HepG2 (cell line): ENCODE data around the gene MTSS2. TPM values are rescaled to one million over a fixed set of nuclear protein-coding genes. Genes with fewer than 3 reads are reported as not detected.

Source experiments
- ARID3A ChIP-seq: IDR thresholded peaks from 2 replicates; pipeline ENCODE4 v1.6.1; 2012; ENCODE audit warnings: low read depth, low read length, improper control_type of control experiment
- BRF2 ChIP-seq: sonication (generic); formaldehyde crosslinking; IDR thresholded peaks from 2 replicates; pipeline ENCODE4 v1.8.1; 2022; ENCODE audit warnings: mild to moderate bottlenecking, missing genetic modification reagents
- CBX2 ChIP-seq, 2 experiments: fragments of 200-600 bp in 1 of 2; sonication (generic); formaldehyde crosslinking in 1 of 2; IDR thresholded peaks; 2 replicates each; pipeline versions ENCODE4 v1.7.0 to v1.8.1; 2018 to 2022; ENCODE audit warnings: low read depth in 2 of 2, low read length in 1 of 2, mild to moderate bottlenecking in 1 of 2, missing genetic modification reagents in 1 of 2
- CCDC6 ChIP-seq: sonication (generic); formaldehyde crosslinking; IDR thresholded peaks from 2 replicates; pipeline ENCODE4 v1.8.1; 2022; ENCODE audit warnings: mild to moderate bottlenecking, missing genetic modification reagents, moderate library complexity
- CHD2 ChIP-seq: IDR thresholded peaks from 2 replicates; pipeline ENCODE4 v1.6.1; 2011; ENCODE audit warnings: low read depth, low read length, improper control_type of control experiment
- DNMT3B ChIP-seq: conservative IDR thresholded peaks from 2 replicates; pipeline ENCODE4 v1.6.1; 2016; ENCODE audit warnings: missing biosample characterization, control low read depth
- ELK4 ChIP-seq: sonication (generic); formaldehyde crosslinking; IDR thresholded peaks from 2 replicates; pipeline ENCODE4 v1.9.0; 2021; ENCODE audit warnings: missing genetic modification reagents, borderline replicate concordance
- FOXC1 ChIP-seq: sonication (generic); formaldehyde crosslinking; IDR thresholded peaks from 2 replicates; pipeline ENCODE4 v1.8.0; 2022; ENCODE audit warnings: mild to moderate bottlenecking, missing genetic modification reagents, borderline replicate concordance
- KAT7 ChIP-seq: IDR thresholded peaks from 2 replicates; pipeline ENCODE4 v1.6.1; 2018; ENCODE audit warnings: borderline replicate concordance, missing compliant biosample characterization
- SMAD1 ChIP-seq: sonication (generic); formaldehyde crosslinking; IDR thresholded peaks from 2 replicates; pipeline ENCODE4 v1.4.0; 2020; ENCODE audit warnings: missing genetic modification reagents, low read depth, mild to moderate bottlenecking, borderline replicate concordance
- STAG1 ChIP-seq: sonication (generic); formaldehyde crosslinking; IDR thresholded peaks from 2 replicates; pipeline ENCODE4 v1.4.0; 2020; ENCODE audit warnings: missing genetic modification reagents
- ZNF101 ChIP-seq: sonication (generic); formaldehyde crosslinking; IDR thresholded peaks from 2 replicates; pipeline ENCODE4 v1.4.0; 2020; ENCODE audit warnings: mild to moderate bottlenecking, low read depth, missing genetic modification reagents, borderline replicate concordance
- ZNF280D ChIP-seq: sonication (generic); formaldehyde crosslinking; IDR thresholded peaks from 2 replicates; pipeline ENCODE4 v1.5.1; 2020; ENCODE audit warnings: mild to moderate bottlenecking, missing genetic modification reagents
- ZNF550 ChIP-seq: sonication (generic); formaldehyde crosslinking; IDR thresholded peaks from 2 replicates; pipeline ENCODE4 v1.4.0; 2020; ENCODE audit warnings: mild to moderate bottlenecking, missing genetic modification reagents, borderline replicate concordance
- ZNF639 ChIP-seq: conservative IDR thresholded peaks from 2 replicates; pipeline ENCODE4 v1.6.1; 2018; ENCODE audit warnings: missing genetic modification reagents
- ZNF800 ChIP-seq: sonication (generic); formaldehyde crosslinking; IDR thresholded peaks from 2 replicates; pipeline ENCODE4 v1.4.0; 2020; ENCODE audit warnings: missing genetic modification reagents
- polyA plus RNA-seq, 8 experiments: library from polyadenylated mRNA; depleted of rRNA in 3 of 8; stranded (reverse) in 7 of 8; unstranded in 1 of 8; fragments of >200 nt; fragmentation: Illumina TruSeq in 4 of 8; extraction: Trizol in 4 of 8; gene quantifications; 2 replicates each; pipeline versions ENCODE4 v1.2.1 to v1.2.3, GENCODE V29; 2011 to 2016; ENCODE audit warnings: low read depth in 4 of 8, missing spikeins in 1 of 8, mixed read lengths in 1 of 8; ENCODE audit not compliant: insufficient read depth in 1 of 8
- total RNA-seq, 5 experiments: library from RNA; depleted of rRNA; stranded (reverse); fragments of >200 nt; fragmentation: Illumina TruSeq; extraction: Trizol; gene quantifications; 2 replicates each; pipeline ENCODE4 v1.2.3, GENCODE V29; 2016; ENCODE audit warnings: low read depth in 1 of 5

MTSS2 gene
- total and polyA plus RNA-seq, 2 of the 13 experiments (the other 11 are each of a cell fraction or from before 2014, with no cell fraction given), result 132 to 242 TPM

GRCh38 chr16:70724146-70725023, 38.5 kb upstream of the MTSS2 start (continued):
- TF ChIP-seq SMAD1 (CRISPR knock-in tag), result 0 out of 2 replicates have a peak, but pooled peaks have one; percentile 59
- no peak; the same call in 1 of the 2 replicates for TF ChIP-seq STAG1
- TF ChIP-seq ZNF639 (CRISPR knock-in tag), result no peak; the same call in 1 of the 2 replicates
- peak; percentile 90 for TF ChIP-seq ARID3A
- no peak for TF ChIP-seq DNMT3B (CRISPR knock-in tag)
- no peak for TF ChIP-seq ZNF550 (CRISPR knock-in tag)
- peak; percentile 84 for TF ChIP-seq FOXC1 (CRISPR knock-in tag)
- TF ChIP-seq ZNF101 (CRISPR knock-in tag), result 0 out of 2 replicates have a peak, but pooled peaks have one; percentile 87
- TF ChIP-seq KAT7 (CRISPR knock-in tag), result no peak; the same call in 1 of the 2 replicates
- TF ChIP-seq CHD2, result no peak
- peak; percentile 80; the same call in 1 of the 2 replicates for TF ChIP-seq ZNF800 (CRISPR knock-in tag)
- no peak for TF ChIP-seq CBX2 (IDR thresholded peaks at IDR 0.05; ENCODE audit: low read depth, low read length)
- no peak for TF ChIP-seq CBX2 (CRISPR knock-in tag; IDR thresholded peaks at IDR 0.05; ENCODE audit: low read depth)
- peak; percentile 46; the same call in 1 of the 2 replicates for TF ChIP-seq ZNF280D (CRISPR knock-in tag)
- no peak for TF ChIP-seq ELK4 (CRISPR knock-in tag)
- no peak for TF ChIP-seq BRF2 (CRISPR knock-in tag)
- TF ChIP-seq CCDC6, result peak; percentile 86; the same call in 1 of the 2 replicates
